DMS114 treated with DMSO at 0.1 percent for 48 hours (cell line): ENCODE data around the gene AK1.

Experiments used
- DNase-seq: peaks from one replicate; lab custom pipeline; 2025; ENCODE audit not compliant: unreplicated experiment; lab: John Stamatoyannopoulos, UW

AK1 gene

DNA sequence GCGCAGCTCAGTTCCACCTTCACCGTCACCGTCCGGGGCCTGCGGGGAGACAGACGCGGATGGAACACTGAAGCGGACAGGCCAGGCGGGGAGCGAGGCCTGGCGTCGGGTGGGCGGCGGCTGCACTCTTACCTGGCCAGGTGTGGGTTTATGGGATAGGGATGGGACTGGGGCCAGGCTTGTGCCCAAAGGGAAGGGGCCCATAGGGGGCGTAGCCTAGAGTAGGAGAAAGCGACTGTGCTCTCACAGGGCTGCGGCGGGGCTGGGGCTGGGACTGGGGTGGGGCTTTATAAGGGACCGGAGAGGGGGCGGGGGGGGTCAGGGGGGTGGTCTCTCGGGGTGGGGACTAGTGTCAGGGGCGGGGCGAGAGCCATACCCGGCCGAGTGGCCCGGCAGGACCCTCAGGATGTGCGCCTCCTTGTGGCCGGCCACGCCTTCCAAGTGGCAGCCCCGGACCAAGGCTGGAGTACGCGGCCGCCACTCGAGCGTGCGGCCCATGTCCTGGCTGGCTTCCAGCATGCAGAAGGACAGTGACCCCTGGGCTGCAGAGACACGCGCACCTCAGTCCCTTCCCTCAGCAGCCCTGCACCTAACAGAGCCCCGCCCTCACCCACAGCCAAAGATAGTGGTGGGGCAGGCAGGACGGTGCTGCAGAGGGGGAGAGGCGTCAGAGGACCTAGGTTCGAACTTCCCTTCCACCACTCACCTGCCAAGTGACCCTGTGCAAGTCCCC is 52.0 kb downstream of the AK1 start:
- no peak for DNase-seq

DNA sequence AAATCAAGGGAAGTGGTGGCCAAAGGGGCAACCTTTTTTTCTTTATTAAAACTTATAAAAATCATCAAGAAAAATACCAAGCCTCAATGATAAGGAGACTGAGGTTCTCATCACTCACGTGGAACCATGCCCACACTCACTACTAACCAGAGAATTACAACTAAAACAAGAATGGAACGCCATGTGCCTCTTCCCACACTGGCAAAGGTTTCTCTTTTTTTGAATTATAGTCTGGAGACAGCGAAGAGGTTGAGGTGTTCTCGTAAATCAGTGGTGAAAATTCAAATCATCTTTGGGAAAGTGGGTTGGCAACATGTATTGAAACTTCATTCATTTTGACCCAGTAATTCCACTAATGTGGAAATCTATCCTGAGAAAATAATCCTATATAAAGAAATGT is 55.4 kb downstream of the AK1 start:
- DNase-seq = no peak

DNA sequence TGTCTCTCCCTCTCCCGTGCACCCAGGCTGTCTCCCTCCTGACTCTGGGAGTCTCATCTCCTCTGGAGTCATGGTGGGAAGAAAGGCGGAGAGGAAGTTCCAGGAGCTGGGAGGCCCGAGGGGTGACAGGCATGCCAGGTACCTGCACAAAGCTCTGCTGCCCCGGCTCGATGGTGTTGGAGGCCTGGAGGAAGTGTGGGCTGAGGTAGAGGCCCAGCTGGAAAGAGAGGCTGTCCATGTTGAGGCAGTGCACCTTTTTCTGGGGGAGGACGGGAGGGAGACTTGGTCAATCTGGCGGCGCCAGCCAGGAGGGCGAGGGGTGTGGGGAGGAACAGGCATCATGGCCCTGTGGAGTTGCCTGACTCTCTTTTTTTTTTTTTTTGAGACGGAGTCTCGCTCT is 58.9 kb downstream of the AK1 start:
- DNase-seq = no peak

DNA sequence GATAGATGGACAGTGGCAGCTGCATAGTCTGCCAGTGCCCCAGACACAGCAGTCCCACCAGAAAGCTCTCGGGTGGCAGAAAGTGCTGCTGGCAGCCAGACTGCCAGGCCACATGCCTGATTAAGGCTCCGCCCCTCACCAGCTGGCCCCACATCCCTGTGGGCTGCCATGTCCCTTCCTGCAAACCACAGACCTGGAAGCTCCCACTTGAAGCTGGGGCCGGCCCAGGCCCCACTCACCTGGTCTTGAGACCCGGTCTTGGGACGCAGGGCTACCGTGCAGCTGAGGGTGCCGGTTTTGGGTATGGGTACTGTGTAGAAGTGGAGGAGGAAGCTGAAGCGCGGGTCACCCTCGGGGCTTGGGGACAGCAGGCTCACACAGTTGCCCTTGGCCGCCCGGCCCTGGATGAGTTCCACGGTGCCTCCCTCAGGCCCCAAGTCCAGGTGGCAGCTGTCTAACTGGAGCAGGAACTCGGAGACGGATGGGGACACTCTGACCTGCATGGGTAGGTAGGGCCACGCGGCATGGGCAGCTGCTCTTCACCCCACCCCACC is 59.5 kb downstream of the AK1 start:
- no peak for DNase-seq

DNA sequence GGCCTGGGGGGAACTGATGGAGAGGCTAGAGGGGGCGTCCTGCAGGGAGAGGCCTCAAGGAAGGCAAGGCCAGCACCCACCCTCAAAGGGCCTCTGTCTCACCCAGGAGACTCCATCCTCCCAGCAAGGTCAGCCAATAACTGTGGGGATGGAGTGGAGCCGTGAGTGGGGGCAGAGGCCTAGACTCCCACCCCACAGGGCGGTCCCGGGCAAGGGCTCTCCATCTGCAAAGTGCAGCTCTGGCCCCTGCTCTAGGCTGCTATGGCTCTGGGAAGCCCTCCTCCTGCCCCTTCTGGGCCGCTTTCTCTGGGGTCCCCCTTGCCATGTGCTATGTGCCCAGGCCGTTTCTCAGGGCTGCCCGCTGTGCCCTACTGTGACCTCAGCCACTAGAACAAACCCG is 60.7 kb downstream of the AK1 start:
- no peak for DNase-seq
